CD4-positive, alpha-beta T cell treated with Interleukin-21 for 1 hour (primary cell): ENCODE results near the gene IGF2BP3.
A peak's percentile ranks its signal among the peaks of the same experiment; 100 is the strongest.
"Not testable (repeated sequence)": the region's sequence is repeated elsewhere in the genome, so short reads cannot be mapped to it uniquely, and the experiment has no call there.

Experiments used
- DNase-seq: peaks from one replicate; pipeline ENCODE4 v3.0.0-alpha.2; 2020

The IGF2BP3 gene

DNA sequence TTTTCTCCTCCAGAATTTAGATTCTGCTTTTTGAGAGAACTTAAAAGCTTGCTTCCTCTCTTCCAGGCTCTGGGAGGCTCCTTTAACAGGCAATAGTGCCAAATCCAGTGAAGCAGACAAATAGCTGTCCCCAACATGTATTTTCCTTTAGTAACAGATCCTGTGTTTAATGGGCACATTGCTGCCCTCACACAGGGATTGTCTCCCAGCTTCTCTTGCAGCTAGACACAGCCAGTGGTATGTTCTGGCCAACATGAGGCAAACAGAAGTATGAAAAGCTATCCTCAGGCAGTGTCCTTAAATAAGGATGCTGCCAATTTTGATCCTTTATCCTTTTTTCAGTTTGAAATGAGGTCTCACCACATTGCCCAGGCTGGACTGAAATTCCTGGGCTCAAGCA, 132.9 kb downstream of the IGF2BP3 start:
- DNase-seq: no peak

DNA sequence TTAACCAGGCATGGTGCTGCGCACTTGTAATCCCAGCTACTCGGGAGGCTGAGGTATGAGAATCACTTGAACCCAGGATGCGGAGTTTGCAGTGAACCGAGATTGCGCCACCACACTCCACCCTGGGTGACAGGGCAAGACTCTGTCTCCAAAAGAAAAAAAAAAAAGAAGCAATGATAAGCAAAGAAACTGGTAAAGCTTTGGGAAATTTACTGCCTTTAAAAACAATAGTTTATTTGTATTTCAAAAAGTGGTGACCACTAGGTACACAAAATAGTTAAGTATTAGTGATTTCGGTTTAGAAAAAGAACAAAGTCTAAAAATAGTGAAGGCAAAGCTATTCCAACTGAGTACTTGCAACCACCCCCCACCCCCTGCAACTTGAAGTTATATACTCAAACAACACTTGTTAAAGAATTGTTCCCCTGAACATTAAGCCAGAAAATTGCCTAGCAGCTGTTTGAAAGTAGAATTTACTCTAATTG, 133.4 kb downstream of the IGF2BP3 start:
- no peak for DNase-seq

DNA sequence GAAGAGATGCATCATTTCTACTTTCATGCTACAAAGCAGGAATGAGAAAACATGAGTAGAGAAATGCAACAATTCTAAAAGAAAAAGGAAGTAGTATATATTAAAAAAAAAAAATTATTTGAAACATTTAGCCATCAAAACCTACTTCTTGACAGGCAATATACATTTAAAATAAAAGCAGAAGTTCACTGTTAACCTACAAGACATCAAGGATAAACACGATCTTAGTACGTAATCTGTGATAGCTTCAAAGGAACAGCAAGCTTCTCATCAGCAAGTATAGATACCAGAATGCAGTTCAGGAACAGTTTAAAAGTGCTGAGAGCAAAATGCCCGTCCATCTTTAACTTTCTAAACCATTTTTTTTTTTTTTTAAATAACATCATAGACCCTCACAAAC, 134.2 kb downstream of the IGF2BP3 start:
- no peak for DNase-seq

DNA sequence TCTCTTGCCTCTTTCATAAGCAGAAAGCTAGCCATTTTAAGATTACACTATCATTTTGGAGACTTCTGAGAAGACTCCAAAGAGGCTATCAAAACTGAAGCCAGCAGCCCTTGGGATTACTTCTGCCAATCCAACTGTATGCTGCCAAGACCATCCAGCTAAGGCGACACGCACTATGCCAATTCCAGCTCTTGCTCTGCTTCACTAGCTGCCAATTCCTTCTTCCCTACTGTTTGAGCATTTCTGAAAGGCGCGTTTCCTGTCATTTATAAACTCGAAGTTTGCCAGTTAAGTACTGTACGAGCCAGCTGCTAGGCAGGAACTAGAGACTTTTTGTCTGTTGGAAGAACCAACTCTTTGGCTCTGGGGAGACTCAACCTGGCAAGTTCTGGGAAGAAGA, 134.7 kb downstream of the IGF2BP3 start:
- DNase-seq: no peak

DNA sequence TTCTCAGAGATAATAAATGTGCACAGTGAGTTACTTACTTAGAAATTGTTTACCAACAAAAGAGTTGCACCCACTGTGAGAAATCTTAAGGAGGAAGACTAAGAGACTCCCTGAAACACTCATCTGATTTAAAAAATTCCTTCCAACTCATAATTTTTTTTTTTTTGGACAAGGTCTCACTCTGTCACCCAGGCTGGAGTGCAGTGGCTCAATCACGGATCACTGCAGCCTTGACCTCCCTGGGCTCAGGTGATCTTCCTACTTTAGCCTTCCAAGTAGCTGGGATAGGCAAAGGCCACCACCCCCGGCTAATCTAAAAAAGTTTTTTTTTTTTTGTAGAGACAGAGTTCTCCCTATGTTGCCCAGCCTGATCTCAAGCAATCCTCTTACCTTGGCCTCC, 135.2 kb downstream of the IGF2BP3 start:
- DNase-seq: no peak

DNA sequence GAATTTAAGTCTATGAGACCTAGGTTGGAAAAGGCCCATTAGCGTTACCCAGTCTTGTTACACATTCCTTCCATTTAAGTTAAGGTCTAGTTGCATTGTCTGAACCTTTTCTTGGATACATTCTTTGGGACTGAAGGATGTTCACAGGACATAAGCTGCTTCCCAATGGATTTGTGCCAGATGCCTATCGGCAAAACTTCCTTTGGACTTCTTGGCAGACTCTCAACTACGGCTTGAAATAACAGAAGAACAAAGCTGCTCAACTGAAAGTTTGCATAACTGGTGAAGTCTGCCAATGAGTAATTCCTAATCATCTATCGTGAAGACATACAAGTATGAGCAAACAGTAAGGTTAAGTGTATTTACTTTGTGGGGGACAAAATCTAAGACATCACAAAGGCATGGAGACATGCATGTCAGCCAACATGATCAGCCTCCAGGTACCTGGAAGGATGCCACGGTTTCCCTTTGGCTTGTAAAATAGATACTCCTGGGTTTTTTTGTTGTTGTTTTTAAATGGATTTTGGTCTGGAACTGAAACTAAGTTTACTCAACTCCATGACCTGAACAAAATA, 135.7 kb downstream of the IGF2BP3 start:
- no peak for DNase-seq

DNA sequence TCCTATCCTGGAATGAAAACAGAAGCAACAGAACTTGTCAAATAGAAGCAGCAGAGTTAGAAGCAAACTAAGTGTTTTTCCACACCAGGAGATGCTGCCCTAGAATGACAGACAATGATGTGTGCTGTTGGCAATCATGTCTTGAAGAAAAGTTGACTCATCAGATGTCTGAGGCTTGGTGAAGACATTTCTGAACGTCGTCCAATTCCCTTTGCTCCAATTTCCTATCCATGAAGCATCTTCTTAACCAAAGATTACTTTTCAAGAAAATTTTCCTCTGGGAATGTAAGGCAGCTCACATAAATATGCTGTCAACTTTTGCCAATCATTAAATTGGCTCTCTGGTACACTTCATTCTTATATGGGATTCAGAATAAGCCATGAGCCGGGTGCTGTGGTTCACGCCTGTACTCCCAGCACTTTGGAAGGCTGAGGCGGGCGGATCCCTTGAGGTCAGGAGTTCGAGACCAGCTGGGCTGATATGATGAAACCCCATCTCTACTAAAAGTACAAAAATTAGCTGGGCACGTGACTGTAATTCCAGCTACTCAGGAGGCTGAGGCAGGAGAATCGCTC, 136.5 kb downstream of the IGF2BP3 start:
- no peak for DNase-seq

DNA sequence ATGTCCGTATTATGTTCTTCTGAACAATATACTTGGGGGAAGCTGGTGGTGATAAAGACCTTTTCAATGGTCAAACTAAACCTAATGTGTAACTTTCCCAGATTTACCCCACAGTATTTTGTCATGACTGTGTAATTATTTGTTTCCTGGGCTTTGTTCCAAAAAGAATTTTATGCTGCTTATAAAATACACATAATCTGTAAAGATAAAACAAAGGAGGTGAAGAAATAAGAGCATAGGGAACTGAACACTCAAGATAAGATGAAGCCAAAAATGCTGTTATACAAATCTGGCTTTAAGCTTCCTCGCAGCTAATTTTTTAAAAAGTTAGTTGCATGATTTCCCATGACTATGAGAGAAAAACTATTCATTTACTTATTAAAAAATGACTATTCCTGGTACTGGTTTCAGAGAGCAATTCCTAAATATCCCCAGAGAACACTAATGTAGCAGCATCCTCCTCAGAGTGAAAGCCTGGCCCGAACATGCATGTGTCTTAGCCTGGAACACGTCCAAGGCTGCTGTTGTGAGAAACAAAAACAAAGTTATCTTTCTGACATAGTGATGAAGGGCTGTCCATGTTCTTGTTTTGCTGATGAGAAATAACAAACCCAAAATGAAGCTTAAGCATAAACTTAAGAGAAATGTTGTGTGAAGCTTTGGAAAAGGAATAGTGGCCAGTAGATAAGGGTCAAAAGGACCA, 137.2 kb downstream of the IGF2BP3 start:
- DNase-seq: no peak

DNA sequence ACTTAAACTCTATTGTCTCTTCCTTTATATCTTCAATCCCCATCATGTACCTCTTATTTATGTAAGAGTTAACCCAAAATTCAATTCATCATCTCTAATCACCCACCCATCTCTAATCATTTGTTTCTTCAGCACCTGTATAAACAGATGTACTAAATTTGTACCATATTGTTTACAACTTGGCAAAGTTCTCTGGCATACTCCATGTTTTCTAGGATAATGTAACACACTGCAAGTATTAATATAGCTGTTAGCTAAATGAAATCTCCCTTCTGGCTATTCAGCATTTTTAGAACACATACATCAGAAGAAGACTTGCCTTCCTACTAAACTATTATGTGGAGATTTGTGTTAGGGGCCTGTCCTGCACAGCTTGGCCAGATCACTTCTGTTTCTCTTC, 138.1 kb downstream of the IGF2BP3 start:
- no peak for DNase-seq

DNA sequence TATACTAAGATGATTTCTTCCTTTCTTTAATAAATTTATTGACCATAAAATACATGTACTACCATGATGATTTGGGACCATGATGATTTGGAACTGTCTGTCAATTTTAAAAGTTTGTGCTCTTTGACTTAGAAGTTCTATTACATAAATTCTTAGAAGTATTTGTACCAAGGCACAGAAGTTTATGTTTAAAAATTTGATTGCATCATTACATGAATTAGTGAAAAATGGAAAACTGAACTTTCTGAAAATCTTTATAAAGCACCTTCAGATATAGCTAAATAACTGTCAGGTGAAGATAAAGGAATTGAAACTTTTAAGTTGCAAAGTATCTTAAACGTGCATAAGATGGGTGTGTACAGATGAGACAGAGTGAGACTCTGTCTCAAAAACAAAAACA, 139.2 kb downstream of the IGF2BP3 start:
- no peak for DNase-seq

DNA sequence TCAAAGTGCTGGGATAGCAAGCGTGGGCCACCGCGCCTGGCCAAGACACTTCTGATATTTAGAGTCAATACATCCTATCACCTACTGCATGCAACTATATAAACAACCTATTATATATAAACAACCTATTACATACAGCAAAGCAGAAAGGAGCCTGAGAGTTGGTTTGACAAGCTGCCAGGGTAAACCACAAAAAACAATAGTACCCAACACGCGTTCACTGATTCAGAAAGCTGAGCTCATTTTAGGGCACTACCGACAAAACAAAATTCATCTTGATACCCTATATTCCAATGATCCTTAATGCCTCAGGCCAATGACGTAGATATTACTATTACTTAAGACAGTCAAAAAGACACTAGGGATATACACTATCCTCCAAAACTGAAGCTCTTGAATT, 154.9 kb downstream of the IGF2BP3 start:
- no peak for DNase-seq

DNA sequence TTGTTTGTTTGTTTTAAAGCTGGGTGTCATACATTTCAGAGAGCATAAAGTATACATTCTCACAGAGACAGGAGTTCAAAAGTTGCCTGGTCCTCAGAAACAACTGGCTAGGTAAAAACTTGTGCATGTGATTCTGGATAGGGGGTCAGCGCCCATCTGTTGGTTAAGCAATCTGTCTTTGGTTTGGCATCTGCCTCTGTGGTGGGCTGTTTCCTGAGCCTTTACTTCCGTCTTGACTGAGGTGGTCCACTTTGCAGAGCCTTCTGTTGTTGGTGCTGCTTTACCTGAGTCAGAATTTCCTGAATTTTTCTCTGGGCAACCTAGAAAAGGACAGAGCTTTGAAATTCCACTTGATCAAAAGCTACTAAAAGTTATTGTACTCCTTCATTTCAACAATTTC, 158.2 kb downstream of the IGF2BP3 start:
- not testable (repeated sequence) for DNase-seq

DNA sequence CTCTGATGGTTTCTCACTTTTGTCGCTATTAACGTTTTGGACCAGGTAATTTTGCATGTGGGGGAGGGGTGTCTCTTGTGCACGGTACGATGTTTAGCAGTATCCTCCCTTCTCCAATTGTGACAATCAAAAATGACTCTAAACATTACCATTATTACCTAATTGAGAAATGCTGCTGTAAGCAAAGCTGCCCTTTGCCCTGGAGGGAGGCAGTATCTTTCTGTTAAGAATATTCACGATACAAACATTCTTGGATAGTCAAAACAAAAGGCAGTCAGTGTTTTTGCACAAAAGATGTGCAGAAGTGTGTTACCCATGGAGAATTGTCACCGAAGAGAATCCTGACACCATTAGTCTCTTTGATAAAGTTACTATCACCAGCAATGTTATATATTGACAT, 161.5 kb downstream of the IGF2BP3 start:
- DNase-seq: no peak

DNA sequence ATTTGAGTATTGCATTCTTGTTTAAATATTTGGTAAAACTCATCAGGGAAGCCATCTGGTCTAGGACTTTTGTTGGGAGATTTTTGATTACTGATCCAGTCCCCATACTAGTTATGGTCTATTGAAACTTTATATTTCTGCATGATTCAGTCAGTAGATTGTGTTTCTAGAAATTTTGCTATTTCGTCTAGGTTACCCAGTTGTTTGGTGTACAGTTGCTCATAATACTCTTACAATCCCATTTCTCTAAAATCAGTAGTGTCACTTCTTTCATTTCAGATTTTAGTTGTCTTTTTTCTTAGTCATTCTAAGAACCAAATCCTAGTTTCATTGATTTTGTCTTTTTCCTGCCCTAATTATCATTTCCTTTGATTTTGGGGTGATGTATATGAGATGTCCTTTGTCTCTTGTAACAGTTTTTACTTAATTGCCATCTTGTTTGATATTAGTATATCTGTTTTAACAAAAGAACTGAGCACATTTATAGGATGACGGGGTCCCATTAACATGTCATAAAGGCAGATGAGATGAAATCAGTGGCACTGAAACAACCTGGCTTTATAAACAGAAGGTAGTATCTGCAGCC, 163.3 kb downstream of the IGF2BP3 start:
- no peak for DNase-seq

DNA sequence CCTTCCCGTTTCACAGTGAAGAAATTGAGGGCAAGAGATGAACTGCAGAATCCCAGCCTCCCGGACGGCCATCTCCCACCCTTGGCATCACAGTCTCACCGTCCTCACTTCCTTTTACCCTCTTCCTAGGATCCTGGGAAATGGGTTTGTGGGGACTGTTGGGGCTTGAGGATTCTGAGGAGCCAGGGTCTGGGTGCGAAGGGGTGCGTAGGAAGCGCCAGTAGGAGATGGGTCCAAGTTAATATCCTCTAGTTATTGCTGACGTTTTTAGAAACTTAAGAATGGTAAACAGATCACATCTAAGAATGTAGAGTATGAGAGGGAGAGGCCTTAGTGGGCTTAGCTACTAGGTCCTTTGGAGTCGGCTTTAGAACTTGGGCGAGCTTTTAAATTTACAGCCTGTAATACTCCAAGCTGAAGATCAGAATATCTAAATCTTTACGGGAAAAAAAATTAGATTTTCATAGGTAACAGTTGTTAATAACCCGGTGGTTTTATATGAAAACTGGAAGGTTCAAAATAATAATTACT, 170.5 kb downstream of the IGF2BP3 start:
- no peak for DNase-seq

DNA sequence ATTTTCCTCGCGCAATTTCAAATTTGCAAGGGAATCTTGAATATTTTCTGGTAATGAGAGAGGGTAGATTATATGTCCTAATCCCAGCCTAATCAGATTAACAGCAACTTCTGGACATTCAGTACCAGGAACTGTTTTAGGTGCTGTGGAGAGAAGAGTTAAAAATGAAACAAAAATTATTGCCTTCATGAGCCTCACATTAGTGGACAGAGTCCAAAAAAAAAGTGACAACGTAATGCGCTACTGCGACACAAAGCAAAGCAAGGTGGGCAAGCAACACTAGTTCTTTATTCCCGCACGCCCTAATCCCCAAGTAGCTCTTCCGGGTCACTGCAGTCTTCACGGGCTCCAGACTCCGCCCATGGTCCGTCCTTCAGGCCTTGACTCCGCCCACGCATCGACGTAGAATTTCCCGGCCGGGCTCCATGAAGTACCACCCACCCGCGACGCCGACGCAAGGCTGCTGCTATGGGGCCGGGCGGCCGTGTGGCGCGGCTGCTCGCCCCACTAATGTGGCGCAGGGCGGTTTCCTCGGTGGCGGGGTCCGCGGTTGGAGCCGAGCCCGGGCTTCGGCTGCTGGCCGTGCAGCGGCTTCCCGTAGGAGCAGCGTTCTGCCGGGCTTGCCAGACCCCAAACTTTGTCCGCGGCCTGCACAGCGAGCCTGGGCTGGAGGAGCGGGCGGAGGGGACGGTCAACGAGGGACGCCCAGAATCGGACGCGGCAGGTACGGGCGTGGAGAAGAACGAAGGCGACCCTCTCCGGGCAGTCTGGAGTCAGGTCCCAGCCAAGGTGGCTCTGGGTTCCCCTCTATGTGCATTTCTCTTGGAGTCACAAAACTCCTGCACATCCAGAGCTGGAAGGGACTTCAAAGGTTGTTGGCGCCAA, 171.2 kb downstream of the IGF2BP3 start, which contains the start of gene MALSU1:
Gene MALSU1 (plus strand): TSS at position 455 of the 885 bp plus-strand sequence. CDS start 14 bp downstream, at position 469.
- peak; percentile 96 for DNase-seq

DNA sequence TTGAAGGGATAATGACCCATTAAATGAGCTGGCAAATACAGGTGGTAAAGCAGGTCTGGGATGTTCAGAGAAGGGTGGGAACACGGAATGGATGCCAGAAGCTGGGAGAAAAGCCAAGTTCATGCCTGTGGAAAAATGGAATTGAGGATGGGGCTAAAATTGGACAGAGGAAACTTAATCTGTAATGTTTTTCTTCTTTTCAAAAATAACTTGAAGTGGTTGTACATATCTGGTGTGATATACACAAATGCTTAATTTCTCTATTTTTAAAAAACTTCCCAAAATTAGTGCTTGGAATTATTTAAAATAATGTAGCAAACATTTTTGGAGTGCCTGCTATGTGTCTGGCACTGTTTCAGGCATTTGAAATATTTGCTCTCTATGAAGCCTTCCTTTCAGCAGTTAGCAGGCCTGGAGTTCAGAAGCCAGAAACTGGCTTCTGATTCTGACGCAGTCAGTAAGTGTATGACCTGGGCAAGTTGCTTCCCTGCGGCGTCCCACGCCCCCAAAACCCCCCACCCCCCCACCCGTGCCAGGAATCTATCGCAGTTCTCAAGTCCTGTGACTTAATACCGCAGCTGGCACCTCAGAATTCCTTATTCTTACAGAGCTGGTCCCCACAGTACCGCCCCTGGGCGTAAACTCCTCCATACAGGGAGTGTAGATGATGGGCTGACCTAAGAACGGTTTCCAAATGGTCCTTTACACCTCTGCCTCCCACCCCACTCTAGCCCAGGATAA, 172.0 kb downstream of the IGF2BP3 start:
- no peak for DNase-seq

DNA sequence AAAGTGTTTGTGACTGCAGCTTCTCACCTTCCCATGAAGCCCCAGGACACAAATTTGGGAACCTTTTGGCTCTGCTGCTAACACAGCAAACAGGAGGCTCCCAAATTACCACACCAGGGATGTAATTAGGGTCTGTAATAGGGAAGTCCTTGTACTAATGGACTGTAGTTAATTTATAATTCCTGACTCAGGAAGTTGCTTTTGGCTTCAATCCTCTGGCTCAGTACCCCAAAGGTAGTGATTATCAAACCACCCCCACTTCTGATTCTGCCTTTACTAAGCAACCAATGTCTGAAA, 174.9 kb downstream of the IGF2BP3 start:
- no peak for DNase-seq

DNA sequence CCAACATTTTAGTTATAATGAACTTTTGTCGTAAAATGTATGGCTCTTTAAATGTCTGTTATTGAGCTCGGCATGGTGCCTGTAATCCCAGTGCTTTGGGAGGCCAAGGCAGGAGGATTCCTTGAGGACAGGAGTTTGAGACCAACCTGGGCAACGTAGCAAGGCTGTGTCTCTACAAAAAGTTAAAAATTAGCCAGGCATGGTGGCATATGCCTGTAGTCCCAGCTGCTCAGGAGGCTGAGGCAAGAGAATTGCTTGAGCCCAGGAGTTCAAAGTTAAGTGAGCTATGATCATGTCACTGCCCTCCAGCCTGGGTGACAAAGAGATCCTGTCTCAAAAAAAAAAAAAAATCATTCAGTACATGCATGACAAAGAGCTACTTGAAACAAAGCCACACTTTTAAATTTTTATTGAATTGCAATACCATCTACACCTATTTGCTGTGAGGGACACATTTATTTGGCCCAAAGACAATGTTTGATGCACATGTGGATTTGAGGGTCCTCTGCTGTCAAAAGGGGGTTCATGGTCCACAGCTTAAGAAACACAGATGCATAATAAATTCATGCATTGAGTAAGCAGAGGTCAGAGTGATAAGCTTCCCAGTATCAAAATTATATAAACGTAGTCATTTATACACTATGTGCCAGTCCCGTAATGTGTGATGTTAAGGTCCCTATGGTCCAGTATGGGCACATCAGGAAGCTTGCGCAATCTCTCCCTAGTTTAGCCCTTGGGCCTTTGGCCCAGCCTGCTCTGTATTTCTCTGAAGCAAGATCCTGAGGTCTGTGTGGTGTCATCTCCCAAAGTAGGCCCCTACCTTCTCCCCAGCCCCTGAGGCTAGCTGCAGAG, 175.5 kb downstream of the IGF2BP3 start:
- DNase-seq: no peak

DNA sequence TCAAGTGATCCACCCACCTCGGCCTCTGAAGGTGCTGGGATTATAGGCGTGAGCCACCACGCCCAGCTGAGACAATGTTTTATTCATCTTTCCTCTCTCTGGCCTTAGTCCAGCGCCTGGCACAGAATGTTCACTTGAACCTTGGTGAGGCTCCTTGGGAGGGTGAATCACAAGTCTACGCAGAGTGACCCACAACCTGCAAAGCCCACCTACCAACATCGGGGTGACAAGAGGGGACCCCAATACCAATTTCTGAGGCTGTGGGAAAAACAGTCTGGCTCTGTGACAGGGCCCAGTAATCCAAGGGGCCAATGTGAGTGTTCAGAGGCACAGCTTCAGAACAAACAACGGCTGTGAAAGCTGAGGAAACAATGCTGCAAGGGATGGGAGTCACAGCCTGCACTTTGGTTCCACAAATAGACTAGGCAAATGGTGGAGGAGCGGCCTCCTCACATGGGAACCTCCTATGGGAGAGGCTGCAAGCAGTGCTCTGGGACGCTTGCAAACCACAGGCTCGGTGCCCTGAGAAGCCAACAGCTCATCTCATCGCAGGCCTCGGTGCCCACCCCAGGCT, 176.7 kb downstream of the IGF2BP3 start:
- DNase-seq: no peak

DNA sequence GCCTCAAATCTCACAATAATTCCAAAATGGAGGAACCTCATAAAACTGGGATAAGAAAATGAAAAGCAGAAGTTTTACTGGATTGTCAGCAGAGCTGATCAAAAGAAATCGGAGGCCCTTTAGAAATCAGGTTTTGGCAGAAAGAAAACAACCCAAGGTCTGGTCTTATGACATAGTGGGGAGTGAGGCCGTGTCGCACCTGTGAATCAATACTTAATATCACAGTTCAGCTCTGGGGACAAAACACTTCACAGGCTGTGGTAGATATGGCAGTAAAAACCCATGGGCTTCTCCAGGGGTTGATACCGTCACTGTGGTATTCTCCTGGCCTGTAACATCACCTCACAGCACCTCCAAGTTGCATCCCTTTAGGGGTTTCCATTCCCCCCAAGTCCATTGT, 177.7 kb downstream of the IGF2BP3 start:
- no peak for DNase-seq
